HEK293 (cell line): Measurements from ENCODE around the gene SYNGR1.

Source experiments
- CTCF ChIA-PET: fragments of 350-600 bp; formaldehyde crosslinking; extraction: SDS; loops from one replicate; lab custom pipeline; 2021; ENCODE audit warnings: antibody characterized with exemption; lab: Yijun Ruan, JAX
- POLR2A ChIA-PET: fragments of 300-600 bp; formaldehyde crosslinking; extraction: SDS; loops from one replicate; lab custom pipeline; 2020; ENCODE audit warnings: antibody characterized with exemption, inconsistent platforms; lab: Yijun Ruan, JAX
- H3K27ac ChIP-seq: fragments of 200-500 bp; sonication (Bioruptor generic); 2 replicates; pipeline ENCODE4 v1.5.1; 2014; ENCODE audit warnings: low read depth, low read length, control low read depth, inconsistent platforms; ENCODE audit errors: extremely low read depth
- H3K36me3 ChIP-seq, 2 experiments: fragments of 200-500 bp in 1 of 2; sonication (Bioruptor generic) in 1 of 2; 1 replicate in 1 of 2; 2 replicates in 1 of 2; pipeline ENCODE4 v1.5.1; 2014 to 2017; ENCODE audit warnings: inconsistent platforms in 2 of 2, low read length in 2 of 2; ENCODE audit not compliant: control insufficient read depth in 2 of 2, insufficient read depth in 1 of 2
- H3K4me1 ChIP-seq: fragments of 200-500 bp; sonication (Bioruptor generic); 2 replicates; pipeline ENCODE4 v1.5.1; 2014; ENCODE audit warnings: mild to moderate bottlenecking, low read length, inconsistent platforms; ENCODE audit not compliant: control insufficient read depth, insufficient read depth
- H3K4me3 ChIP-seq: 2 replicates; pipeline ENCODE4 v1.5.1; 2011; ENCODE audit warnings: low read depth, mild to moderate bottlenecking, control low read depth, low read length, moderate library complexity
- H3K9me3 ChIP-seq: fragments of 200-500 bp; sonication (Bioruptor generic); 2 replicates; pipeline ENCODE4 v1.5.1; 2014; ENCODE audit warnings: low read depth, low read length, inconsistent platforms; ENCODE audit not compliant: control insufficient read depth, insufficient read depth
- KLF10 ChIP-seq: fragments of 450-650 bp; IDR thresholded peaks from 2 replicates; pipeline ENCODE4 v1.5.1; 2018; ENCODE audit warnings: missing biosample characterization, mild to moderate bottlenecking, missing genetic modification characterization
- SALL2 ChIP-seq: fragments of 450-650 bp; formaldehyde crosslinking; IDR thresholded peaks from 2 replicates; pipeline ENCODE4 v1.5.0; 2017; ENCODE audit warnings: missing biosample characterization, mild to moderate bottlenecking, missing genetic modification characterization, borderline replicate concordance
- TRIM28 ChIP-seq: IDR thresholded peaks from 2 replicates; pipeline ENCODE4 v1.6.1; 2011; ENCODE audit warnings: low read length, control low read depth, borderline replicate concordance
- ZBTB20 ChIP-seq: fragments of 450-650 bp; formaldehyde crosslinking; IDR thresholded peaks from 2 replicates; pipeline ENCODE4 v1.5.1; 2016; ENCODE audit warnings: missing biosample characterization, missing genetic modification characterization
- ZBTB21 ChIP-seq: fragments of 450-650 bp; formaldehyde crosslinking; IDR thresholded peaks from 2 replicates; pipeline ENCODE4 v1.5.1; 2017; ENCODE audit warnings: missing biosample characterization, missing genetic modification characterization
- ZNF133 ChIP-seq: fragments of 450-650 bp; formaldehyde crosslinking; IDR thresholded peaks from 2 replicates; pipeline ENCODE4 v1.5.1; 2016; ENCODE audit warnings: missing biosample characterization, missing genetic modification characterization
- ZNF169 ChIP-seq: fragments of 450-650 bp; formaldehyde crosslinking; IDR thresholded peaks from 2 replicates; pipeline ENCODE4 v1.5.1; 2016; ENCODE audit warnings: missing biosample characterization, missing genetic modification characterization
- ZNF174 ChIP-seq: fragments of 450-650 bp; formaldehyde crosslinking; IDR thresholded peaks from 2 replicates; pipeline ENCODE4 v1.5.0; 2017; ENCODE audit warnings: missing biosample characterization, mild to moderate bottlenecking, missing genetic modification characterization
- ZNF175 ChIP-seq: fragments of 450-650 bp; formaldehyde crosslinking; IDR thresholded peaks from 2 replicates; pipeline ENCODE4 v1.5.1; 2016; ENCODE audit warnings: missing biosample characterization, missing genetic modification characterization
- ZNF2 ChIP-seq: fragments of 450-650 bp; formaldehyde crosslinking; IDR thresholded peaks from 2 replicates; pipeline ENCODE4 v1.5.1; 2016; ENCODE audit warnings: missing biosample characterization, missing genetic modification characterization
- ZNF221 ChIP-seq: fragments of 450-650 bp; formaldehyde crosslinking; IDR thresholded peaks from 2 replicates; pipeline ENCODE4 v1.5.1; 2017; ENCODE audit warnings: missing biosample characterization, missing genetic modification characterization, borderline replicate concordance
- ZNF292 ChIP-seq: fragments of 450-650 bp; formaldehyde crosslinking; IDR thresholded peaks from 2 replicates; pipeline ENCODE4 v1.5.1; 2016; ENCODE audit warnings: low read depth, missing biosample characterization, missing genetic modification characterization, borderline replicate concordance
- ZNF324 ChIP-seq: fragments of 450-650 bp; formaldehyde crosslinking; IDR thresholded peaks from 2 replicates; pipeline ENCODE4 v1.5.1; 2016; ENCODE audit warnings: missing biosample characterization, missing genetic modification characterization
- ZNF366 ChIP-seq: fragments of 450-650 bp; formaldehyde crosslinking; conservative IDR thresholded peaks from 2 replicates; pipeline ENCODE4 v1.5.1; 2016; ENCODE audit warnings: missing biosample characterization, missing genetic modification characterization
- ZNF391 ChIP-seq: fragments of 450-650 bp; formaldehyde crosslinking; IDR thresholded peaks from 2 replicates; pipeline ENCODE4 v1.5.1; 2016; ENCODE audit warnings: low read depth, missing biosample characterization, missing genetic modification characterization, borderline replicate concordance
- ZNF394 ChIP-seq: fragments of 450-650 bp; formaldehyde crosslinking; IDR thresholded peaks from 2 replicates; pipeline ENCODE4 v1.5.1; 2016; ENCODE audit warnings: missing biosample characterization, missing genetic modification characterization, mild to moderate bottlenecking, moderate library complexity, borderline replicate concordance
- ZNF596 ChIP-seq: fragments of 450-650 bp; IDR thresholded peaks from 2 replicates; pipeline ENCODE4 v1.5.0; 2018; ENCODE audit warnings: missing biosample characterization, mild to moderate bottlenecking, missing genetic modification characterization, moderate library complexity
- ZNF664 ChIP-seq: fragments of 450-650 bp; formaldehyde crosslinking; IDR thresholded peaks from 2 replicates; pipeline ENCODE4 v1.5.1; 2016; ENCODE audit warnings: missing biosample characterization, missing genetic modification characterization
- ZNF701 ChIP-seq: fragments of 450-650 bp; formaldehyde crosslinking; IDR thresholded peaks from 2 replicates; pipeline ENCODE4 v1.5.1; 2016; ENCODE audit warnings: missing biosample characterization, missing genetic modification characterization
- ZNF768 ChIP-seq: fragments of 450-650 bp; formaldehyde crosslinking; IDR thresholded peaks from 2 replicates; pipeline ENCODE4 v1.5.1; 2018; ENCODE audit warnings: missing biosample characterization, mild to moderate bottlenecking, missing genetic modification characterization
- TF ChIP-seq, protein P1 (sequence below): fragments of 450-650 bp; formaldehyde crosslinking; IDR thresholded peaks from 2 replicates; pipeline ENCODE4 v1.5.1; 2016; ENCODE audit warnings: missing biosample characterization, missing genetic modification characterization
- TF ChIP-seq, protein P2 (sequence below): fragments of 450-650 bp; formaldehyde crosslinking; IDR thresholded peaks from 2 replicates; pipeline ENCODE4 v1.5.1; 2017; ENCODE audit warnings: missing biosample characterization, missing genetic modification characterization
- TF ChIP-seq, protein P3 (sequence below): fragments of 450-650 bp; formaldehyde crosslinking; IDR thresholded peaks from 2 replicates; pipeline ENCODE4 v1.5.1; 2017; ENCODE audit warnings: missing biosample characterization, mild to moderate bottlenecking, missing genetic modification characterization, moderate library complexity
- TF ChIP-seq, protein P4 (sequence below): fragments of 450-650 bp; formaldehyde crosslinking; IDR thresholded peaks from 2 replicates; pipeline ENCODE4 v1.5.1; 2016; ENCODE audit warnings: missing biosample characterization, missing genetic modification characterization
- TF ChIP-seq, protein P5 (sequence below): fragments of 450-650 bp; formaldehyde crosslinking; IDR thresholded peaks from 2 replicates; pipeline ENCODE4 v1.5.1; 2016; ENCODE audit warnings: missing biosample characterization, missing genetic modification characterization, borderline replicate concordance
- TF ChIP-seq, protein P6 (sequence below): fragments of 450-650 bp; formaldehyde crosslinking; IDR thresholded peaks from 2 replicates; pipeline ENCODE4 v1.5.1; 2016; ENCODE audit warnings: missing biosample characterization, missing genetic modification characterization

Gene SYNGR1

DNA sequence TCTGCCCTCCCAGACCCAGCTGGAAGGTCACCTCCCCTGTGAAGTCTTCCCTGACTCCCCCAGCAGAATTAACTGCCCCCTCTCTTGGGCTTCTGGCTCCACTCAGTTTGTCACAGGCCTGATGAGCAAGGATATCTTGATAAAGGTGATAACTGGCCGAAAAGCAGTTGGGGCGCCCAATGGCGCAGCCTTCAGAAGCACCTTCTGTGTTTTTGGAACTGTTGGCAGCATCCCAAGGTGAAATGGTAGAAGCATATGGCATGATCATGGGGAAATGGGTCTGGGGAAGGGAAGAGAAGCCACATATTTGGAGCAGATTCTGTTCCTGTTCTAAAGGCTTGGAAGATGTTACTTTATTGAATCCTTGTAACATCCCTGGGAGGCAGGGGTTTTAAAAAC lies 47.0 kb downstream of the SYNGR1 start:
- TF ChIP-seq ZNF324 (tag by site-specific recombination) (no peak), ZNF174 (tag by site-specific recombination) (no peak), ZNF133 (no peak), ZNF2 (no peak), ZNF221 (tag by site-specific recombination) (no peak), ZNF292 (no peak), ZNF391 (tag by site-specific recombination) (no peak), ZNF768 (tag by site-specific recombination) (no peak), ZBTB21 (tag by site-specific recombination) (no peak), SALL2 (tag by site-specific recombination) (no peak), ZBTB20 (tag by site-specific recombination) (no peak), ZNF169 (no peak), ZNF175 (tag by site-specific recombination) (no peak), TRIM28 (no peak), ZNF596 (tag by site-specific recombination) (no peak)
- TF ChIP-seq, protein P1, sequence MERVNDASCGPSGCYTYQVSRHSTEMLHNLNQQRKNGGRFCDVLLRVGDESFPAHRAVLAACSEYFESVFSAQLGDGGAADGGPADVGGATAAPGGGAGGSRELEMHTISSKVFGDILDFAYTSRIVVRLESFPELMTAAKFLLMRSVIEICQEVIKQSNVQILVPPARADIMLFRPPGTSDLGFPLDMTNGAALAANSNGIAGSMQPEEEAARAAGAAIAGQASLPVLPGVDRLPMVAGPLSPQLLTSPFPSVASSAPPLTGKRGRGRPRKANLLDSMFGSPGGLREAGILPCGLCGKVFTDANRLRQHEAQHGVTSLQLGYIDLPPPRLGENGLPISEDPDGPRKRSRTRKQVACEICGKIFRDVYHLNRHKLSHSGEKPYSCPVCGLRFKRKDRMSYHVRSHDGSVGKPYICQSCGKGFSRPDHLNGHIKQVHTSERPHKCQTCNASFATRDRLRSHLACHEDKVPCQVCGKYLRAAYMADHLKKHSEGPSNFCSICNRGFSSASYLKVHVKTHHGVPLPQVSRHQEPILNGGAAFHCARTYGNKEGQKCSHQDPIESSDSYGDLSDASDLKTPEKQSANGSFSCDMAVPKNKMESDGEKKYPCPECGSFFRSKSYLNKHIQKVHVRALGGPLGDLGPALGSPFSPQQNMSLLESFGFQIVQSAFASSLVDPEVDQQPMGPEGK (tag by site-specific recombination), result no peak
- TF ChIP-seq, protein P2, sequence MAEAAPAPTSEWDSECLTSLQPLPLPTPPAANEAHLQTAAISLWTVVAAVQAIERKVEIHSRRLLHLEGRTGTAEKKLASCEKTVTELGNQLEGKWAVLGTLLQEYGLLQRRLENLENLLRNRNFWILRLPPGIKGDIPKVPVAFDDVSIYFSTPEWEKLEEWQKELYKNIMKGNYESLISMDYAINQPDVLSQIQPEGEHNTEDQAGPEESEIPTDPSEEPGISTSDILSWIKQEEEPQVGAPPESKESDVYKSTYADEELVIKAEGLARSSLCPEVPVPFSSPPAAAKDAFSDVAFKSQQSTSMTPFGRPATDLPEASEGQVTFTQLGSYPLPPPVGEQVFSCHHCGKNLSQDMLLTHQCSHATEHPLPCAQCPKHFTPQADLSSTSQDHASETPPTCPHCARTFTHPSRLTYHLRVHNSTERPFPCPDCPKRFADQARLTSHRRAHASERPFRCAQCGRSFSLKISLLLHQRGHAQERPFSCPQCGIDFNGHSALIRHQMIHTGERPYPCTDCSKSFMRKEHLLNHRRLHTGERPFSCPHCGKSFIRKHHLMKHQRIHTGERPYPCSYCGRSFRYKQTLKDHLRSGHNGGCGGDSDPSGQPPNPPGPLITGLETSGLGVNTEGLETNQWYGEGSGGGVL (tag by site-specific recombination), result no peak
- TF ChIP-seq, protein P3, sequence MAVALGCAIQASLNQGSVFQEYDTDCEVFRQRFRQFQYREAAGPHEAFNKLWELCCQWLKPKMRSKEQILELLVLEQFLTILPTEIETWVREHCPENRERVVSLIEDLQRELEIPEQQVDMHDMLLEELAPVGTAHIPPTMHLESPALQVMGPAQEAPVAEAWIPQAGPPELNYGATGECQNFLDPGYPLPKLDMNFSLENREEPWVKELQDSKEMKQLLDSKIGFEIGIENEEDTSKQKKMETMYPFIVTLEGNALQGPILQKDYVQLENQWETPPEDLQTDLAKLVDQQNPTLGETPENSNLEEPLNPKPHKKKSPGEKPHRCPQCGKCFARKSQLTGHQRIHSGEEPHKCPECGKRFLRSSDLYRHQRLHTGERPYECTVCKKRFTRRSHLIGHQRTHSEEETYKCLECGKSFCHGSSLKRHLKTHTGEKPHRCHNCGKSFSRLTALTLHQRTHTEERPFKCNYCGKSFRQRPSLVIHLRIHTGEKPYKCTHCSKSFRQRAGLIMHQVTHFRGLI, result no peak
- Histone ChIP-seq H3K4me3 (no peak overlapping the region), H3K9me3 (no peaks in the 10 kb centered on the region), H3K36me3 (peaks cover 0 to 9% of the 10 kb centered on the region in 2 experiments; a peak in 1 of 3 replicates), H3K4me1 (no peaks in the 10 kb centered on the region), H3K27ac (no peak overlapping the region)
- ChIA-PET CTCF (interaction anchor here (0.9 kb wide), 1 partner anchor 31 kb away, joined by 3 read pairs; no protein-coding TSS in a partner anchor), POLR2A (no interaction called here)

DNA sequence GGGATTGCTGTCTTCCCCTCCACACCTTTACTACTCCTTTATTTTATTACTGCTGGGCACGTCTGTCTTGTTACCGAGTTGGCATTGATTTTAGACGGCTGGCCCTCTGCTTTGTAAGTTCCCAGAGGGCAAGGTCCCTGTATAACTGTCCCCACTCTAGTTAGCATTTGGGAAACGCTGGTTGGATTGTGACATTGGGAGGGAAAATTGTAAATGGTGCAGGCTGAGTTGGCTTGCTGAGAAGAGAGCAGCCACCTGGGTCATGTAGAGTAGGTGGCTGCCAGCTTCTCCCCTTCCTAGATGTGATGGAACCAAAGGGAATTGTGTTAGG lies 51.5 kb downstream of the SYNGR1 start:
- H3K4me1 ChIP-seq, result no peaks in the 10 kb centered on the region
- ChIA-PET CTCF (interaction anchor here (1.0 to 1.5 kb wide), 2 partner anchors 36 to 58 kb away, joined by 3 to 7 read pairs; no protein-coding TSS in a partner anchor), POLR2A (interaction anchor here (0.9 to 1.6 kb wide), 2 partner anchors 33 to 82 kb away, joined by 6 to 7 read pairs; partner anchors contain the start of gene RPL3)
- H3K4me3 ChIP-seq, result no peak overlapping the region
- no peaks in the 10 kb centered on the region for H3K9me3 ChIP-seq
- peaks cover 0 to 31% of the 10 kb centered on the region in 2 experiments; a peak in 2 of 3 replicates for H3K36me3 ChIP-seq
- H3K27ac ChIP-seq, result no peak overlapping the region
- TF ChIP-seq KLF10 (tag by site-specific recombination) (no peak), ZNF394 (tag by site-specific recombination) (peak; percentile 30; the same call in 1 of the 2 replicates), ZNF366 (tag by site-specific recombination) (no peak), ZNF701 (no peak), ZNF664 (no peak)
- TF ChIP-seq, protein P4, sequence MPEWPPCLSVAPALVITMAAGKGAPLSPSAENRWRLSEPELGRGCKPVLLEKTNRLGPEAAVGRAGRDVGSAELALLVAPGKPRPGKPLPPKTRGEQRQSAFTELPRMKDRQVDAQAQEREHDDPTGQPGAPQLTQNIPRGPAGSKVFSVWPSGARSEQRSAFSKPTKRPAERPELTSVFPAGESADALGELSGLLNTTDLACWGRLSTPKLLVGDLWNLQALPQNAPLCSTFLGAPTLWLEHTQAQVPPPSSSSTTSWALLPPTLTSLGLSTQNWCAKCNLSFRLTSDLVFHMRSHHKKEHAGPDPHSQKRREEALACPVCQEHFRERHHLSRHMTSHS (tag by site-specific recombination), result no peak
- TF ChIP-seq, protein P5, sequence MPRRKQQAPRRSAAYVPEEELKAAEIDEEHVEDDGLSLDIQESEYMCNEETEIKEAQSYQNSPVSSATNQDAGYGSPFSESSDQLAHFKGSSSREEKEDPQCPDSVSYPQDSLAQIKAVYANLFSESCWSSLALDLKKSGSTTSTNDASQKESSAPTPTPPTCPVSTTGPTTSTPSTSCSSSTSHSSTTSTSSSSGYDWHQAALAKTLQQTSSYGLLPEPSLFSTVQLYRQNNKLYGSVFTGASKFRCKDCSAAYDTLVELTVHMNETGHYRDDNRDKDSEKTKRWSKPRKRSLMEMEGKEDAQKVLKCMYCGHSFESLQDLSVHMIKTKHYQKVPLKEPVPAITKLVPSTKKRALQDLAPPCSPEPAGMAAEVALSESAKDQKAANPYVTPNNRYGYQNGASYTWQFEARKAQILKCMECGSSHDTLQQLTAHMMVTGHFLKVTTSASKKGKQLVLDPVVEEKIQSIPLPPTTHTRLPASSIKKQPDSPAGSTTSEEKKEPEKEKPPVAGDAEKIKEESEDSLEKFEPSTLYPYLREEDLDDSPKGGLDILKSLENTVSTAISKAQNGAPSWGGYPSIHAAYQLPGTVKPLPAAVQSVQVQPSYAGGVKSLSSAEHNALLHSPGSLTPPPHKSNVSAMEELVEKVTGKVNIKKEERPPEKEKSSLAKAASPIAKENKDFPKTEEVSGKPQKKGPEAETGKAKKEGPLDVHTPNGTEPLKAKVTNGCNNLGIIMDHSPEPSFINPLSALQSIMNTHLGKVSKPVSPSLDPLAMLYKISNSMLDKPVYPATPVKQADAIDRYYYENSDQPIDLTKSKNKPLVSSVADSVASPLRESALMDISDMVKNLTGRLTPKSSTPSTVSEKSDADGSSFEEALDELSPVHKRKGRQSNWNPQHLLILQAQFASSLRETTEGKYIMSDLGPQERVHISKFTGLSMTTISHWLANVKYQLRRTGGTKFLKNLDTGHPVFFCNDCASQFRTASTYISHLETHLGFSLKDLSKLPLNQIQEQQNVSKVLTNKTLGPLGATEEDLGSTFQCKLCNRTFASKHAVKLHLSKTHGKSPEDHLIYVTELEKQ (tag by site-specific recombination), result no peak
- TF ChIP-seq, protein P6, sequence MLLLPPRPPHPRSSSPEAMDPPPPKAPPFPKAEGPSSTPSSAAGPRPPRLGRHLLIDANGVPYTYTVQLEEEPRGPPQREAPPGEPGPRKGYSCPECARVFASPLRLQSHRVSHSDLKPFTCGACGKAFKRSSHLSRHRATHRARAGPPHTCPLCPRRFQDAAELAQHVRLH, result no peak
